ENCODE data around the gene ABCC1. TPM values are rescaled to one million over a fixed set of nuclear protein-coding genes. Genes with fewer than 3 reads are reported as not detected.
A peak's percentile ranks its signal among the peaks of the same experiment; 100 is the strongest.

The ABCC1 gene
- polyA plus RNA-seq, 3 donors: 1.4 to 23.6 (median 3.0) TPM

- Histone ChIP-seq H3K4me1 (ENCODE audit: control insufficient read depth in 1 of 2, insufficient read depth in 2 of 2, low read length in 2 of 2) (peaks cover 56 to 59% of the 10 kb centered on the region in 2 donors), H3K4me2 (replicated peaks; ENCODE audit: extremely low read depth, low read length, poor library complexity, severe bottlenecking) (no peak overlapping the region), H3K36me3 (replicated peaks in 1 of 2; ENCODE audit: control insufficient read depth in 1 of 2, insufficient read depth in 2 of 2, low read length in 2 of 2) (no peaks in the 10 kb centered on the region), H3K27ac (ENCODE audit: low read depth in 1 of 2, low read length in 2 of 2) (peak overlapping the region in 1 of 2 donors; percentile 39), H3K27me3 (ENCODE audit: control insufficient read depth in 2 of 2, insufficient read depth in 2 of 2, low read length in 2 of 2) (no peaks in the 10 kb centered on the region), H2AFZ (ENCODE audit: insufficient read depth, low read depth, low read length, poor library complexity, severe bottlenecking) (no peak overlapping the region), H3K4me3 (replicated peaks in 1 of 3; ENCODE audit: low read depth in 2 of 3, low read length in 3 of 3) (no peak overlapping the region), H3K9ac (ENCODE audit: insufficient read depth, low read length, poor library complexity, severe bottlenecking) (no peak overlapping the region), H3K9me3 (replicated peaks in 1 of 2; ENCODE audit: control insufficient read depth in 1 of 2, insufficient read depth in 1 of 2, low read length in 2 of 2) (no peaks in the 10 kb centered on the region), H3K79me2 (ENCODE audit: insufficient read depth, low read length) (peaks cover 78% of the 10 kb centered on the region), H4K20me1 (ENCODE audit: insufficient read depth, low read length) (peaks cover 66% of the 10 kb centered on the region)
- Mint-ChIP-seq H3K27me3 (ENCODE audit: low read depth in 3 of 3) (peaks cover 0 to 6% (median 2%) of the 10 kb centered on the region in 3 donors), H3K9me3 (peaks cover 0 to 2% (median 0%) of the 10 kb centered on the region in 7 donors), H3K36me3 (peaks cover 0 to 3% of the 10 kb centered on the region in 2 donors), H3K27ac (peak overlapping the region in 3 of 7 donors; percentile 25 to 87 (median 40)), H3K4me3 (no peak overlapping the region), H3K4me1 (peaks cover 57% of the 10 kb centered on the region)
- intact Hi-C loops (cut with micrococcal nuclease): loop anchor here in 1 of 2 donors (5.0 kb wide), 1 partner anchor 65 kb away; the partner anchor contains the start of gene CEP20
- no peak for DNase-seq
- TF ChIP-seq CTCF (IDR thresholded peaks at IDR 0.05): no peak
- WGBS (ENCODE audit: insufficient coverage): 88% methylated on average over 6 of the region's 8 CpGs
Observed at GRCh38 chr16:15951852-15952251, 2.4 kb downstream of the ABCC1 start.

- no peaks in the 10 kb centered on the region for H3K27me3 ChIP-seq (ENCODE audit: control insufficient read depth in 2 of 2, insufficient read depth in 2 of 2, low read length in 2 of 2)
- peaks cover 56 to 59% of the 10 kb centered on the region in 2 donors for H3K4me1 ChIP-seq (ENCODE audit: control insufficient read depth in 1 of 2, insufficient read depth in 2 of 2, low read length in 2 of 2)
- WGBS (ENCODE audit: insufficient coverage): 20% methylated on average over 3 of the region's 5 CpGs
- no peak overlapping the region for H3K9ac ChIP-seq (ENCODE audit: insufficient read depth, low read length, poor library complexity, severe bottlenecking)
- Mint-ChIP-seq H3K36me3 (peaks cover 0 to 3% of the 10 kb centered on the region in 2 donors), H3K9me3 (peaks cover 0 to 2% (median 0%) of the 10 kb centered on the region in 7 donors), H3K4me3 (no peak overlapping the region), H3K27ac (peak overlapping the region in 6 of 7 donors; percentile 22 to 87 (median 37)), H3K4me1 (peaks cover 57% of the 10 kb centered on the region), H3K27me3 (ENCODE audit: low read depth in 3 of 3) (peaks cover 0 to 6% (median 0%) of the 10 kb centered on the region in 3 donors)
- H3K4me2 ChIP-seq (replicated peaks; ENCODE audit: extremely low read depth, low read length, poor library complexity, severe bottlenecking): no peak overlapping the region
- no peaks in the 10 kb centered on the region for H3K36me3 ChIP-seq (replicated peaks in 1 of 2; ENCODE audit: control insufficient read depth in 1 of 2, insufficient read depth in 2 of 2, low read length in 2 of 2)
- H3K4me3 ChIP-seq (replicated peaks in 1 of 3; ENCODE audit: low read depth in 2 of 3, low read length in 3 of 3): no peak overlapping the region
- H3K79me2 ChIP-seq (ENCODE audit: insufficient read depth, low read length): peaks cover 82% of the 10 kb centered on the region
- intact Hi-C loops (cut with micrococcal nuclease): loop anchor here in 1 of 2 donors (5.0 kb wide), 1 partner anchor 65 kb away; the partner anchor contains the start of gene CEP20
- TF ChIP-seq CTCF (IDR thresholded peaks at IDR 0.05): no peak
- H2AFZ ChIP-seq (ENCODE audit: insufficient read depth, low read depth, low read length, poor library complexity, severe bottlenecking): no peak overlapping the region
- peak overlapping the region in 1 of 2 donors; percentile 39 for H3K27ac ChIP-seq (ENCODE audit: low read depth in 1 of 2, low read length in 2 of 2)
- H4K20me1 ChIP-seq (ENCODE audit: insufficient read depth, low read length): peaks cover 70% of the 10 kb centered on the region
- H3K9me3 ChIP-seq (replicated peaks in 1 of 2; ENCODE audit: control insufficient read depth in 1 of 2, insufficient read depth in 1 of 2, low read length in 2 of 2): no peaks in the 10 kb centered on the region
- DNase-seq: no peak
Observed at GRCh38 chr16:15952265-15952711, 2.9 kb downstream of the ABCC1 start.
